ENCODE measurements around the gene HINFP.

GRCh38 chr11:119134389-119134978 lies 13.1 kb downstream of the HINFP start:
- TF ChIP-seq POLR2A (IDR thresholded peaks at IDR 0.05) (no peak), CTCF (IDR thresholded peaks at IDR 0.05) (peak in 3 of 4 donors; percentile 41 to 49 (median 41))

Data from right lobe of liver (tissue), 4 donors.